ENCODE measurements around the gene BCKDK. TPM values are rescaled to one million over a fixed set of nuclear protein-coding genes. Genes with fewer than 3 reads are reported as not detected.

The BCKDK gene
- total RNA-seq, 1 experiment from 2014 or later = 60.4 TPM

DNA sequence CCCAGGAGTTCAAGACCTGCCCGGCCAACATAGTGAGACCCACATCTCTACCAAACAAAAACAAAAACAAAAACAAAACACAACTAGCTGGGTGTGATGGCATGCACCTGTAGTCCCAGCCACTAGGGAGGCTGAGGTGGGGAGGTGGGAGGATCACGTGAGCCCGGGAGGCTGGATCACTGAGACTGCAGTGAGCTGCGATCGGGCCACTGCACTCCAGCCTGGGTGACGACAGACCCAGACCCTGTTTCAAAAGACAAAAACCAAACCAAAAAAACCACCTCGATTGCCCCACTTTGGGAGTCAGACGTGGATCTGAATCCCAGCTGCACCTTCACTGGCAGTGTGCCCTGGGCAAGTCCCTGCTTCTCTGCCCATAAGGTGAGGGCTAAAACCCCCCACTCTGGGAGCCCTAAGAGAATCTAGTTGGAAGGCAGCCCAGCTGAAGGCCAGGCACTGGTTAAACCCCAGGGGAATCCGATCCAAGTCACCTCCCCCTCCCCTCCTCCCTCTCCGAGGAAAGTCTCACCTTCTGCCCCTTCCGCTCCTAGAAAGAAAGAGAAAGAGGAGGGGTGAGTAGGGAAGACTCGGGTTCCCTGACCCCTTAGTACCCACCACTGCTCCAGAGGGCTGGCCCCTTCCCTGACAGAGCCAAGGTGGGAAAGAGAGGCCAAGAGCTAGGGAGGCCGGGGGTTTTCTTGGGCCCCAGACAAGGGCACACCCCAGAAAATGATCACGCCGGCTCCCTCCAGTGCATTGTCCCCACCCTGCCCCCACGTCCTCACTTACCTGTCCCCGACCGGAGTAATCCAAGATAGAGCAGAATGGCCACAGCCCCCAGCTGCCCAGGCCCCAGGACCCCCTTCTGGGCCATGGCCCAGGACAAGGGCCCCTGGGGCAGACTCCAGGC is 26.7 kb downstream of the BCKDK start:
- H3K27ac ChIP-seq (ENCODE audit: low read length) = no peak overlapping the region
- H3K36me3 ChIP-seq (ENCODE audit: control insufficient read depth, insufficient read depth, low read length) = no peaks in the 10 kb centered on the region
- peaks cover 9% of the 10 kb centered on the region for H3K4me1 ChIP-seq (ENCODE audit: control insufficient read depth, insufficient read depth, low read length)
- H3K27me3 ChIP-seq (ENCODE audit: control insufficient read depth, insufficient read depth, low read length) = no peaks in the 10 kb centered on the region
- intact Hi-C loops (cut with micrococcal nuclease; ENCODE audit: unreplicated experiment) = no loop called here
- DNase-seq (ENCODE audit: low read depth, low spot score) (no peak), ATAC-seq (no peak)
- H3K9me3 ChIP-seq (ENCODE audit: control insufficient read depth, insufficient read depth, low read depth, low read length) = no peaks in the 10 kb centered on the region
- in situ Hi-C loops (cut with HindIII; ENCODE audit: low pct_unique_long_range_greater_than_20kb, low sequenced_read_pairs) = no loop called here
- no peak overlapping the region for H3K4me3 ChIP-seq (ENCODE audit: low read depth in 2 of 2, low read length in 2 of 2)
- TF ChIP-seq, protein P1, sequence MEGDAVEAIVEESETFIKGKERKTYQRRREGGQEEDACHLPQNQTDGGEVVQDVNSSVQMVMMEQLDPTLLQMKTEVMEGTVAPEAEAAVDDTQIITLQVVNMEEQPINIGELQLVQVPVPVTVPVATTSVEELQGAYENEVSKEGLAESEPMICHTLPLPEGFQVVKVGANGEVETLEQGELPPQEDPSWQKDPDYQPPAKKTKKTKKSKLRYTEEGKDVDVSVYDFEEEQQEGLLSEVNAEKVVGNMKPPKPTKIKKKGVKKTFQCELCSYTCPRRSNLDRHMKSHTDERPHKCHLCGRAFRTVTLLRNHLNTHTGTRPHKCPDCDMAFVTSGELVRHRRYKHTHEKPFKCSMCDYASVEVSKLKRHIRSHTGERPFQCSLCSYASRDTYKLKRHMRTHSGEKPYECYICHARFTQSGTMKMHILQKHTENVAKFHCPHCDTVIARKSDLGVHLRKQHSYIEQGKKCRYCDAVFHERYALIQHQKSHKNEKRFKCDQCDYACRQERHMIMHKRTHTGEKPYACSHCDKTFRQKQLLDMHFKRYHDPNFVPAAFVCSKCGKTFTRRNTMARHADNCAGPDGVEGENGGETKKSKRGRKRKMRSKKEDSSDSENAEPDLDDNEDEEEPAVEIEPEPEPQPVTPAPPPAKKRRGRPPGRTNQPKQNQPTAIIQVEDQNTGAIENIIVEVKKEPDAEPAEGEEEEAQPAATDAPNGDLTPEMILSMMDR (IDR thresholded peaks at IDR 0.05) = no peak
- TF ChIP-seq POLR2AphosphoS5 (IDR thresholded peaks at IDR 0.05; ENCODE audit: low read depth, low read length) (no peak), TCF7L2 (IDR thresholded peaks at IDR 0.05; ENCODE audit: low read depth, low read length) (no peak), SIN3A (IDR thresholded peaks at IDR 0.05; ENCODE audit: borderline replicate concordance, insufficient read depth, low read depth, low read length) (no peak)
- TF ChIP-seq, protein P2, sequence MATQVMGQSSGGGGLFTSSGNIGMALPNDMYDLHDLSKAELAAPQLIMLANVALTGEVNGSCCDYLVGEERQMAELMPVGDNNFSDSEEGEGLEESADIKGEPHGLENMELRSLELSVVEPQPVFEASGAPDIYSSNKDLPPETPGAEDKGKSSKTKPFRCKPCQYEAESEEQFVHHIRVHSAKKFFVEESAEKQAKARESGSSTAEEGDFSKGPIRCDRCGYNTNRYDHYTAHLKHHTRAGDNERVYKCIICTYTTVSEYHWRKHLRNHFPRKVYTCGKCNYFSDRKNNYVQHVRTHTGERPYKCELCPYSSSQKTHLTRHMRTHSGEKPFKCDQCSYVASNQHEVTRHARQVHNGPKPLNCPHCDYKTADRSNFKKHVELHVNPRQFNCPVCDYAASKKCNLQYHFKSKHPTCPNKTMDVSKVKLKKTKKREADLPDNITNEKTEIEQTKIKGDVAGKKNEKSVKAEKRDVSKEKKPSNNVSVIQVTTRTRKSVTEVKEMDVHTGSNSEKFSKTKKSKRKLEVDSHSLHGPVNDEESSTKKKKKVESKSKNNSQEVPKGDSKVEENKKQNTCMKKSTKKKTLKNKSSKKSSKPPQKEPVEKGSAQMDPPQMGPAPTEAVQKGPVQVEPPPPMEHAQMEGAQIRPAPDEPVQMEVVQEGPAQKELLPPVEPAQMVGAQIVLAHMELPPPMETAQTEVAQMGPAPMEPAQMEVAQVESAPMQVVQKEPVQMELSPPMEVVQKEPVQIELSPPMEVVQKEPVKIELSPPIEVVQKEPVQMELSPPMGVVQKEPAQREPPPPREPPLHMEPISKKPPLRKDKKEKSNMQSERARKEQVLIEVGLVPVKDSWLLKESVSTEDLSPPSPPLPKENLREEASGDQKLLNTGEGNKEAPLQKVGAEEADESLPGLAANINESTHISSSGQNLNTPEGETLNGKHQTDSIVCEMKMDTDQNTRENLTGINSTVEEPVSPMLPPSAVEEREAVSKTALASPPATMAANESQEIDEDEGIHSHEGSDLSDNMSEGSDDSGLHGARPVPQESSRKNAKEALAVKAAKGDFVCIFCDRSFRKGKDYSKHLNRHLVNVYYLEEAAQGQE (IDR thresholded peaks at IDR 0.05; ENCODE audit: insufficient read depth in 1 of 2, low read depth in 2 of 2, low read length in 1 of 2) = no peak
- ChIA-PET CTCF (interaction anchor here (0.5 to 0.7 kb wide), 4 partner anchors 18 to 359 kb away, joined by 3 to 9 read pairs (median 4); no protein-coding TSS in a partner anchor), POLR2A (no interaction called here)
- BruUV-seq (replicated peaks) = no TSS peak

DNA sequence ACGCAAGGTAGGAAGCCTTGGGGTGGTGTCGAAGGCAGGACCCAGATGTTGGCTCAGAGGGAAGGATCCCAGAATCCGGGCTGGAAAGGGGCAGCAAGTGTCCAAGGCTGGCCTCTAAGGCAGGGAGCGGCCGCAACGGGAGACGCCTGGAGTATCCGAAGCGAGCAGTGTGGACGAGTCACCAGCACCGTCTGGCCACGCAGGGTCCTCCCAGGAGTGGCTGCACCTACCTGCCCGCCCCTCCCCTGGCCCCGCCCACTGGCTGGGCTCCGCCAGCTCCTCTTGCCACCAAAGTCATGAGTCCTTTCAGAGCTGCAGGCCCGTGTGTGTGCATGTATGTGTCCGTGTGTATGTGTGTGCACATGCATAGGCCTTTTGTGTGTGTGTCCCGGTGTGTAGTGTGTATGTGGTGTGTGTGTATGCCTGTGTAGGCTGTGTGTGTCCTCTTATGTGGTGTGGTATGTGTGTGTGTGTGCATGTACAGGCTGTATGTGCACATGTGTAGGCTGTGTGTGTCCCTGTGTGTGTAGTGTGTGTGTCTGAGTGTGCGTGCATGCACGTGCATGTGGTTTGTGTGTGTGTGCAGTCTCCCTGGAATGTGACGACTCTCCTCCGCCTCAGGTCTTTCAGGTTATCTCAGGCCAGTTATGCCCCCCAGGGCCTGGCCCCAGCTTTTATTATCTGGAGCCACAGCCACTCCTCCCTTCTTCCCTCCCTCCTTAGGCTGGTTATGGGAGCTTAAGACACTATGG is 27.5 kb downstream of the BCKDK start, which contains the start of gene PRSS8:
Gene PRSS8, minus strand, starts transcription at position 193 of the 752 bp plus-strand sequence. CDS start 229 bp downstream, outside the sequence.
- no peak for DNase-seq (ENCODE audit: low read depth, low spot score)

More for the DNA sequence above, 27.5 kb downstream of the BCKDK start, which contains the start of gene PRSS8:
- no peak for TF ChIP-seq POLR2AphosphoS5 (IDR thresholded peaks at IDR 0.05; ENCODE audit: low read depth, low read length)
- TF ChIP-seq, protein P2 (IDR thresholded peaks at IDR 0.05; ENCODE audit: insufficient read depth in 1 of 2, low read depth in 2 of 2, low read length in 1 of 2) = no peak
- TF ChIP-seq TCF7L2 (IDR thresholded peaks at IDR 0.05; ENCODE audit: low read depth, low read length) = no peak
- TF ChIP-seq SIN3A (IDR thresholded peaks at IDR 0.05; ENCODE audit: borderline replicate concordance, insufficient read depth, low read depth, low read length) = no peak
- TF ChIP-seq, protein P1 (IDR thresholded peaks at IDR 0.05) = no peak
- H3K9me3 ChIP-seq (ENCODE audit: control insufficient read depth, insufficient read depth, low read depth, low read length) = no peaks in the 10 kb centered on the region
- intact Hi-C loops (cut with micrococcal nuclease; ENCODE audit: unreplicated experiment) (no loop called here), in situ Hi-C loops (cut with HindIII; ENCODE audit: low pct_unique_long_range_greater_than_20kb, low sequenced_read_pairs) (no loop called here)
- CTCF ChIA-PET = interaction anchor here (0.6 kb wide), 2 partner anchors 23 to 360 kb away, joined by 3 to 7 read pairs; no protein-coding TSS in a partner anchor
- no peaks in the 10 kb centered on the region for H3K36me3 ChIP-seq (ENCODE audit: control insufficient read depth, insufficient read depth, low read length)
- no peak within 1 kb of the TSS for H3K4me3 ChIP-seq (ENCODE audit: low read depth in 2 of 2, low read length in 2 of 2)
- BruUV-seq (replicated peaks) = no TSS peak
- peaks cover 9% of the 10 kb centered on the region for H3K4me1 ChIP-seq (ENCODE audit: control insufficient read depth, insufficient read depth, low read length)
- POLR2A ChIA-PET = interaction anchor here (0.7 to 1.2 kb wide), 2 partner anchors 18 to 43 kb away, joined by 3 read pairs; partner anchors contain the start of gene KAT8
- ATAC-seq = no peak
- no peak within 1 kb of the TSS for H3K27ac ChIP-seq (ENCODE audit: low read length)
- no peaks in the 10 kb centered on the region for H3K27me3 ChIP-seq (ENCODE audit: control insufficient read depth, insufficient read depth, low read length)
